GM23248 (cell line): ENCODE measurements around the gene FAAH.

Experiments used
- EZH2 ChIP-seq: fragments of 200-600 bp; sonication (generic); IDR thresholded peaks from 2 replicates; pipeline ENCODE4 v1.6.1; 2018; ENCODE audit warnings: antibody characterized with exemption, mild to moderate bottlenecking; ENCODE audit not compliant: insufficient read depth, poor library complexity, severe bottlenecking
- EZH2phosphoT487 ChIP-seq: fragments of 200-600 bp; sonication (generic); IDR thresholded peaks from 2 replicates; pipeline ENCODE4 v1.6.1; 2018; ENCODE audit warnings: antibody characterized with exemption, moderate library complexity, mild to moderate bottlenecking, low read depth; ENCODE audit not compliant: insufficient read depth

DNA sequence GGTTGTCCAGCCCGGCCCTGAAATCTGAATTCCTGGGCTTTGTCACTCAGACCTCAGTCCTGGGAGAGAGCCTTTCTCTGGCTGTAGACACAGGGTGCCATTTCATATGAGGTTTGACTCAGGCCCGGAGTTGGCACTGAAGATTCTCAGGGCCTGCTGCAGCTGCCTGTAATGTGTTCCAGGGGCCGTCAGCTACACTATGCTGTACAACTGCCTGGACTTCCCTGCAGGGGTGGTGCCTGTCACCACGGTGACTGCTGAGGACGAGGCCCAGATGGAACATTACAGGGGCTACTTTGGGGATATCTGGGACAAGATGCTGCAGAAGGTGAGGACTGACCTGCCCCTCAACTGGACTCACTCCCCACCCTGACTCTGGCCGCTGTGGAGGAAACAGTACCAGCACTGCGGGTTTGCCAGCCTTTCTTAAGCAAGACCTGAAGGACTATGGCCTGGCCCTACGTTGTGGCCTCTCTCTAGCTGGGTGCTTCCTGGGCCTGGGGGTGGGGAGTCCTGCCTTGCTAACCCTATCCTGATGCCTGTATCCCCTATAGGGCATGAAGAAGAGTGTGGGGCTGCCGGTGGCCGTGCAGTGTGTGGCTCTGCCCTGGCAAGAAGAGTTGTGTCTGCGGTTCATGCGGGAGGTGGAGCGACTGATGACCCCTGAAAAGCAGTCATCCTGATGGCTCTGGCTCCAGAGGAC is 18.9 kb downstream of the FAAH start:
- TF ChIP-seq EZH2phosphoT487 (no peak), EZH2 (no peak)
